ENCODE results near the gene DNAL1. TPM values are rescaled to one million over a fixed set of nuclear protein-coding genes. Genes with fewer than 3 reads are reported as not detected.

DNAL1 gene
- total RNA-seq, 1 experiment from 2014 or later: 14.6 TPM

- Histone ChIP-seq H3K9ac (ENCODE audit: low read length) (peak overlapping the region; percentile 42; the same call in 1 of the 2 replicates), H3K4me2 (ENCODE audit: low read length) (0 out of 2 replicates have a peak overlapping the region, but pooled peaks have one; percentile 89), H3K27ac (ENCODE audit: low read depth, low read length) (no peak overlapping the region), H4K20me1 (ENCODE audit: insufficient read depth) (no peaks in the 10 kb centered on the region), H2AFZ (ENCODE audit: low read depth, low read length, poor library complexity, severe bottlenecking) (no peak overlapping the region), H3K36me3 (ENCODE audit: control insufficient read depth in 1 of 2, insufficient read depth in 2 of 2, low read length in 2 of 2) (no peaks in the 10 kb centered on the region), H3K4me3 (replicated peaks in 1 of 2; ENCODE audit: low read depth in 1 of 2, low read length in 2 of 2) (no peak overlapping the region), H3K27me3 (ENCODE audit: insufficient read depth, low read length) (no peaks in the 10 kb centered on the region), H3K9me3 (ENCODE audit: control insufficient read depth in 1 of 2, insufficient read depth in 1 of 2, low read depth in 1 of 2, low read length in 2 of 2) (no peaks in the 10 kb centered on the region), H3K9me2 (ENCODE audit: insufficient read depth) (no peaks in the 10 kb centered on the region), H3K4me1 (ENCODE audit: control insufficient read depth in 1 of 2, insufficient read depth in 2 of 2, low read length in 2 of 2) (peaks cover 47 to 63% of the 10 kb centered on the region in 2 experiments), H3K79me2 (ENCODE audit: insufficient read depth, low read length) (peaks cover 100% of the 10 kb centered on the region)
- BruUV-seq (replicated peaks): no TSS peak
- POLR2A ChIA-PET: interaction anchor here (1.0 kb wide), 1 partner anchor 20 kb away, joined by 3 read pairs; no protein-coding TSS in a partner anchor
- CTCF ChIA-PET: interaction anchor here (1.3 to 4.2 kb wide), 3 partner anchors 12 to 79 kb away, joined by 4 to 27 read pairs (median 8); a partner anchor contains a TSS
- ATAC-seq (peak; percentile 24; the same call in 1 of the 2 replicates), DNase-seq (ENCODE audit: low read depth, low spot score) (no peak)
- TF ChIP-seq CTCF (IDR thresholded peaks at IDR 0.05 in 2 of 3, conservative IDR thresholded peaks at IDR 0.05 in 1 of 3; ENCODE audit: borderline replicate concordance in 1 of 3, insufficient read depth in 1 of 3, low read depth in 2 of 3, low read length in 2 of 3) (peak in 1 of 3 experiments; percentile 36; a peak in 1 of 6 replicates), YY1 (IDR thresholded peaks at IDR 0.05; ENCODE audit: extremely low read depth, insufficient replicate concordance, low read depth, low read length) (no peak)
- intact Hi-C loops (cut with micrococcal nuclease): no loop called here
- RAD21 ChIA-PET (ENCODE audit: low non-redundant PET in 1 of 2, low total read pairs in 2 of 2, uncharacterized antibody in 2 of 2, unreplicated experiment in 2 of 2): interaction anchor here in 1 of 2 experiments (1.4 to 2.3 kb wide), 2 partner anchors 8 to 12 kb away, joined by 3 to 6 read pairs; no protein-coding TSS in a partner anchor
These were observed 102.0 kb downstream of the DNAL1 start for GRCh38 chr14:73746520-73747378.
